SHP77 treated with DMSO at 0.1 percent for 48 hours (cell line): Measurements from ENCODE around the gene HTR2B.
A peak's percentile ranks its signal among the peaks of the same experiment; 100 is the strongest.
"Not testable (repeated sequence)": the region's sequence is repeated elsewhere in the genome, so short reads cannot be mapped to it uniquely, and the experiment has no call there.

Experiments
- DNase-seq: peaks from one replicate; lab custom pipeline; 2025; lab: John Stamatoyannopoulos, UW

The HTR2B gene

GRCh38 chr2:231124838-231125568 is at the start of gene HTR2B:
Gene HTR2B, minus strand, starts transcription at chr2:231125042. Its CDS starts 1,278 bp downstream, at chr2:231123764.
- DNase-seq = no peak

- no peak for DNase-seq
Measured at GRCh38 chr2:231174211-231174651, 49.4 kb upstream of the HTR2B start.

- no peak for DNase-seq
Measured at GRCh38 chr2:231172025-231172424, 47.2 kb upstream of the HTR2B start.

GRCh38 chr2:231170055-231170454 is 45.2 kb upstream of the HTR2B start:
- no peak for DNase-seq

GRCh38 chr2:231169488-231169887 is 44.6 kb upstream of the HTR2B start:
- DNase-seq = no peak

- no peak for DNase-seq
Measured at GRCh38 chr2:231168460-231169139, 43.8 kb upstream of the HTR2B start.

GRCh38 chr2:231167745-231168459 is 43.1 kb upstream of the HTR2B start:
- no peak for DNase-seq

GRCh38 chr2:231163414-231164095 is 38.7 kb upstream of the HTR2B start:
- no peak for DNase-seq

- no peak for DNase-seq
Measured at GRCh38 chr2:231163011-231163410, 38.2 kb upstream of the HTR2B start.

- DNase-seq = no peak
Measured at GRCh38 chr2:231161877-231162329, 37.1 kb upstream of the HTR2B start.

GRCh38 chr2:231161252-231161839 is 36.5 kb upstream of the HTR2B start:
- no peak for DNase-seq

GRCh38 chr2:231160701-231161100 is 35.9 kb upstream of the HTR2B start:
- DNase-seq = no peak

- DNase-seq = no peak
Measured at GRCh38 chr2:231159306-231159705, 34.5 kb upstream of the HTR2B start.

GRCh38 chr2:231152800-231153557 is 28.1 kb upstream of the HTR2B start:
- DNase-seq = no peak

GRCh38 chr2:231146665-231147064 is 21.8 kb upstream of the HTR2B start:
- DNase-seq = no peak

- DNase-seq = no peak
Measured at GRCh38 chr2:231144896-231145295, 20.1 kb upstream of the HTR2B start.

- DNase-seq = not testable (repeated sequence)
Measured at GRCh38 chr2:231140808-231141207, 16.0 kb upstream of the HTR2B start.

GRCh38 chr2:231139796-231140195 is 15.0 kb upstream of the HTR2B start:
- no peak for DNase-seq

- DNase-seq = peak; percentile 82
Measured at GRCh38 chr2:231138699-231139098, 13.9 kb upstream of the HTR2B start.

GRCh38 chr2:231134910-231135655 is 10.2 kb upstream of the HTR2B start:
- no peak for DNase-seq
